ENCODE data around the gene SLC25A48.

The SLC25A48 gene, protein sequence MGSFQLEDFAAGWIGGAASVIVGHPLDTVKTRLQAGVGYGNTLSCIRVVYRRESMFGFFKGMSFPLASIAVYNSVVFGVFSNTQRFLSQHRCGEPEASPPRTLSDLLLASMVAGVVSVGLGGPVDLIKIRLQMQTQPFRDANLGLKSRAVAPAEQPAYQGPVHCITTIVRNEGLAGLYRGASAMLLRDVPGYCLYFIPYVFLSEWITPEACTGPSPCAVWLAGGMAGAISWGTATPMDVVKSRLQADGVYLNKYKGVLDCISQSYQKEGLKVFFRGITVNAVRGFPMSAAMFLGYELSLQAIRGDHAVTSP

DNA sequence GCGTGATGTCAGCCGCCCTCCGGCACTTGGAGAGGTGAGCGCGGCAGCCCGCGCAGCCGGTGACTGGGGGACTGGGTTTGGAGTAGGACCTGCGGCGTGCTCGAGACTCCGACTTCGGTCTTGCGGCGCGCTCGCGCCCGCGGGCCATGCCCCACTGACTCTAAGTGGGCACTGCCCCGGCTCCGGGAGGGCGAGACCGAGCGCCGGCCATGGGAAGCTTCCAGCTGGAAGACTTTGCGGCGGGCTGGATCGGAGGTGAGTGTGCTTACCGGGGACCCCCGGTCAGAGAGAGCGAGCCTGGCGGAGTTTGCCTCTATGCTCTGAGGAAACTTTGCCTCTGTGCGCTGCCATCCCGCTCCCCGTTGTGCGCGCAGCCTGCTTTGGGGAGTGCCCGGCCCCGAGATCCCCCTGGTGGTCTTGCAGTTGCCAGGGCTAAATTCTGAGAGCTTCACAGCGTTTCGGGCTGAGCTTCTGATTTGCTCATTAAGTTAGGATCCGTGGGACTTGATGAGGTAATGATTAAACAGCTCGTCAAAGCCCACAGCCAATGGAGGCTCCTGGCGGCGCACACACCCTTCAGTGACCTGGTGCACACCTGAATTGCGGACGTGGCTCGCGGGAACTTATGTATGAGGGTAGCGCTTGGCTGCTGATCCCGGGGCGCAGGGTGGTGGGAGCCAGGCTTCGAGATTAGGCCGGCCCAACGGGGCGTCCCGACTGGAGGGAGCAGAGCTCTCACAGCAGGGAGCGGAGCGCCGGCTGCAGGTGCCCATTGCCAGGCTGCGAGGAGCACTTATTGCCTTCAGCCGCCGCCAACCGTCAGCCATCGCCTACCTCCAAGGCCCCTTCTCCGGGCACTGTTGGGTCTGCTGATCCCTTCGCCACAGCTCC, at the start of gene SLC25A48:
Gene SLC25A48, plus strand, starts transcription at position 25 of the 891 bp plus-strand sequence. Its CDS starts 185 bp downstream, at position 210.
- DNase-seq = peak; percentile 48 to 51

DNA sequence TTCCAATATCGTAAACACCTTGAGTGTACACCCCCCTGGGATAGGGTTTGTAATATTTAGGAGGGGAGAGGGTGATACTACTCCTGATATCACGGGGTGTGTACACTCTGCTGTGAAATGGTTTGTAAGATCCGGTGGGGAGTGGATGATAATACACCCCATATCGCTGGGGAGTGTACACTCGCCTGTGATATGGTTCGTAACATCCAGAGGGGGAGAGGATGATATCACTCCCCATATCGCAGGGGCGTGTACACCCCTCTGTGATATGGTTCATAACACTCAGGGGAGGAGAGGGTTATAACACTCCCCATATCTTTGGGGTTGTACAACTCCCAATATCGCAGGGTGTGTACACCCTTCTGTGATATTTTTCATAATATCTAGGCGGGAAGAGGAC, 33.8 kb upstream of the SLC25A48 start:
- no peak for DNase-seq

DNA sequence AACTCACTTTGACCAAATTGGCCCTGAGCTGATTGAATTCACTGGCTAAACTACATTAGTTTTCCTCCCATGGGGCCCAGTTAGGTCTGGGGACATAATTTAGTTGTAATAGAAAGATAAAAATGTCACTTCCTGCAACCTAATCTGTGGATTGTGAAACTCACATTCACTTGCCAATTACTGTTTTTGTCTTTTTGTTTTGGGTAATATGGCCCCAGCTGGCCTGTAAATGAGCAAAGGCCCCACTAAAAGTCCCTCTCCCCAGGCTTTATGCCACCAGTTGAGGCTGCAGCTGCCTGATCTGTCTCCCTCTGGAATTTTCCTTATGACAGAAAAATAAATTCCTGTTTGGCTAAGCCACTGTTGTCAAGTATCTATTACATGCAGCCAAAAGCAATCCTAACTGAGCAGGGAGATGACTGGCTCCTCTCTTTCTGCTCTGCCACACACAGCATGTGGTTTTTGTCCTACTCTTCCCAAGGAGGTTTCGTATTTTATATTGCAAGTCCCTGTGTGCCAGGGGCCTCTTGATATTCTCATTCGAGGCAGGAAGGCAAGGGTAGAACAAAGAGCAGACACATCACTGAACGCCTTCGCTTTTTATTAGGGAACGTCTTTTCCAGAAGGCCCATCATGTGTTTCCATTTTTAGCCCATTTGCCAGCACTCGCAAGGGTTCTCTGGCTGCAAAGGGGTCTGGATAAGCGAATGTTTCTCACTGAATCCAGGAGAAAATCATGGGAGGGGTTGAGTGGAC, 24.1 kb upstream of the SLC25A48 start:
- no peak for DNase-seq

DNA sequence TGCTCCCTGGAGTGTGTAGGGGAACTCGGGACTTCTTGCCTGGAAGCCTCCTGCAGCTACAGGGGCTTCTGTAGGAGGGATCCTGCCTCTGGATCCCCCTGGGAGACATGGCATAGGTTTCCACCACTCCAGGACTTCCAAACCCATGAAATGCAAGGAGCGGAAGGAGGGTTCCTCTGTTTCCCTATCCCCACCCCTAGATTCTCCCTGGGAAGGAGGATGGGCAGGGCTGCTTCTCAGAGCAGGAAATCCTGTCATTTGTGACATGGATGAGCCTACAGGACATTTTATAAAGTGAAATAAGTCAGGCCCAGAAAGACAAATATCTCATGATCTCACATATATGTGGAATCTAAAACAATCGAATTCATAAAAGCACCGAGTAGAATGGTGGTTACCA, 23.5 kb upstream of the SLC25A48 start:
- DNase-seq = no peak

DNA sequence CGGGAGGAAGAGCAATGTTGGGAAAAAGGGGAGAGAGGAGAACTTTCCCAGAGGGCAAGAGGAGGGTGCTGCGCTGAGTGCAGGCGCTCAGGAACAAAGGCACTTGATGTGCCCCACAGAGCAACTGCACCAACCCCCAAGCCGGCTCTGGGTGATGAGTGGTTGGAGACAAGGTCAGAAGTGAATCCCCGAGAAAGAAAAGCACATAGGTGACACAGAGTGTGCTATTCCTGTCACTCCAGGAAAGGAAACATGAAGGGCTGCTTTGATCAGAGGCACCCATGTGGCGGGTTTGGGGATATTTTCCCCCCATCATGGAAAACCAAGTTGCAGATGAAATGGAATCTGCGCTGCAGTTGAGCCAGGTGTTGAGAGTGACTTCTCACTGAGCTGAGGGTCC, 20.7 kb upstream of the SLC25A48 start:
- DNase-seq = no peak

DNA sequence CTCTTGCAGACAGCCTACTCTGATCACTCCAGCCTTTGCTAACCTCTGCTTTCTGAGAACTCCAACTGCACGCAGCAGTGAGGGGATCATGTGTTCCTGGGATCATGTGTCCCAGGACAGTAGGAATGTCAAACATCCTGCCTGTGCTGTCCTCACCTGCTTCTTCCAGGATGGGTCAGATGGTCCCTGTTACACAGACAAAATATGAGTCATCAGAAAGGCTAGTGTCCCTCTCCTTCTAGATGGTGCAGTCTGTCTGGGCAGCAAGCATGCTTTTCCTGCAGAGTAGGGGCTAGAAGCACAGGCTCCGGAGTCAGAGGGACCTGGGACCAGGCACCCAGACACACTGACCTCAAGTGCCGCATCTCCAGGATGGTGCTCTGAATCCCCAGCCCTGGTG, 20.1 kb upstream of the SLC25A48 start:
- DNase-seq = no peak

DNA sequence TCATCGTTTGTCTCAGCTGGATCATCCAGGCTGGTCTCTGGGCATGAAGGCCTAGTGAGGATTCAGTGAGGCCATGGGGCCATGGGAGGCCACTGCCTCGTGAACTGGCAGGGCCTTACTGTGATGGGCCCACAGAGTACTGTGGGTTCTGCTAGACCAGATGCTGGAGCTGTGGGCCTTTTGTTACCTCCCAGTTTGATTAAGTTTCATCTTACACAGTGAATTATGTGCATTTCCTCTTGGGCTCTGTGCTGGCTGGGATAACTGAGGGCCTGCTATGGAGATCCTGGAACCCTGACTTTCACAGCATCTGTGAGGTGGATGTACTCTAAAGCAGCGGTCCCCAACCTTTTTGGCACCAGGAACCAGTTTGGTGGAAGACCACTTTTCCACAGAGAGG, 19.7 kb upstream of the SLC25A48 start:
- DNase-seq = no peak

DNA sequence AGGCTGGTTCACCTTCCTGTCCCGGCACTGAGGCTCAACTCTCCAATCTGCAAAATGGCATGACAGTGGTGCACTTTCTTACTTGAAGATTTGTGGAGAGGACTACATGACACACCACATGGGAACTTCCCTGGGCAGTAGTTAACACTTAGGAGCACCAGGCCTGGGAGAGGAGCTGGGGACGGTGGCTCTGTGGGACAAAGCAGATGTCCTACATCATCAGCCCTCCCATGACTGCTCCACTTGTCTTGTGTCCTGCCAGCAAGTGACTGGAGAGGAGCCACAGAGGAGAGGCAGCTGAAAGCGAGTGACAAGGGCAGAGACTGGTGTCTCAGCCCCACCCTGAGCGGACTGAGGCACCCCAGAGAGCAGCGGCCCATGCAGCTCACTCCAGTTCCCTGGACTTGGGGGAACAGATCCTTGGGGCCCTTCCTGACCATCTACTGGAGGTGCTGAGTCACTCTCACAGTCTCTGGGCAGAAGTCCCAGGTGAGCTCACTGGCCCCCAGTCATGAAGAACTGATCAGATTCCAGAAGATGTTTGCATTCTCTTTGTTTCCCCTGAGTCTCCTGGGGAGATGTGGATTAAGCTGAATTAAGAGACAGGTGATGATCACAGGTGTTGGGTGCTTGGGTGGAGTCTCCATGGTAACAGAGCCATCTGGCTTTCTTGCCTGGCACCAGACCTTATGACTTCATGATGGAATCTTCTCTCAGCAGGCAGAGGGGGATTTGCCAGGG, 13.2 kb upstream of the SLC25A48 start:
- DNase-seq = no peak

DNA sequence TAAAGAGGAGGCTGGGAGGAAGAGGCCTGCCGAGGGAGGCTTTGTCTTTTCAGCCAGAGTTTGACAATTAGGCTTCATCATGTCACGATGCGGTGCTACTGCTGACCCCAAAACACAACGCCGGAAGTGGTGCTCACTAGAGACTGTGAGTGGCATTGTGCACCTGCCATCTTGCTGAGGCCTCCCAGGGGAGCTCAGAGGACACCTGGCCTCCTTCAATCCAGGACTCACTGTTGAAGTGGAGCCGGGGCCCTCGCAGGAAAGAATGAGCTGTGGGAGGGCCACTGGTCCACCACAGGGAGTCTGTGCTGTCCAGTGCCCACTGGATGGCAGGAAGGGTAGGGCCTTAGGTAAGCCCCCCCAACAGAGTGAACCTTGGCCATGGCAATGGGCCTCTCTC, 12.7 kb upstream of the SLC25A48 start:
- no peak for DNase-seq

DNA sequence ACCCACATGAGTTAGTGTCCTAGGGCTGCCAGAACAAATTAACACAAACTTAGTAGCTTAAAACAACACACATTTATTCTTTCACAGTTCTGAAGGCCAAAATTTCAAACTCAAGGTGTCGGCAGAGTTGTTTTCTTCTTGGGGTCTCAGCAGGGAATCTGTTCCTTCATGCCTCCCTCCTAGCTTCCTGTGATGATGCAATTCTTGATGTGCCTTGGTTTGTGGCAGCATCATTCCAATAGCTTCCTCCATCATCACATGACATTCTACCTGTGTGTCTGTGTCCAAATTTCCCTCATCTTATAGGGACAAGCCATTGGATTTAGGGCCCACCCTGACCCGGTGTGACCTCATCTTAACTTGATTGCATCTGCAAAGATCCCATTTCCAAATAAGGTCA, 12.2 kb upstream of the SLC25A48 start:
- no peak for DNase-seq

DNA sequence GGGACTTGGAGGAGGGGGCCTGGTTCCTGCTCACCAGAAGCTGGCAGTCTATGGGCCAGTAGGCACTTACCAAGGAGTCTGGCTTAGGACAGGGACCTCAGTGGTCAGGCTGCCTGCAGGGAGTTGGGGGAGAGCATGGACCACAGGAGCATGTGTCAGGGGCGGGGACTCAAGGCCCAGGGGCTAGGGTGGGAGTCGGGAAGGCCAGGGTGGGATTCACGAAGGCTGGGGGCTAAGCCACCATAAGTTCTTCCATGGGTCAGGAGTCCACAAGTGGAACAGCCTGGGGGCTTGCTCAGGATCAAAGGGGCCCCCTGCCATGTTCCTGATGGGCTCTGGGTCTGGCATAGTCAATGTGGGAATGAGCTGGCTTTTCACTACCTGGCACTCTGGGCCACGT, 11.5 kb upstream of the SLC25A48 start:
- DNase-seq = no peak

DNA sequence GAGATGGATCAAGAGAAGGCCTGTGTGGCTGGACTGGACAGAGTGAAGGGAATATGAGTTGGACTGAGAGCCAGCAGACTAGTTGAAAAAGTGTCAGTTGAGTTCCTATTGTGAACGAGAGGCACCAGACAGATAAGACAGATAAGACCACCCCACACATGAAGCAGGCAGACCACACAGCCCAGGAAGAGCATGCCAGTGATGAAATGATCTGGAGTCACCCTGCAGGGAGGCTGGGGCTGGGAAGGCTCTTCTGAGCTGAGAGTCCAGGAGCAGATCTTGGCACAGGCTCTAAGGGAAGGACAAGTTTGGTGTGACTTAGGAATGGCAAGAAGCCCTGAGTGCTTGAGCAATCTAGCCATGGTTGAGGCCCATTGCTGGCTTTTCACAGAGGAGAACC, 10.6 kb upstream of the SLC25A48 start:
- DNase-seq = no peak

DNA sequence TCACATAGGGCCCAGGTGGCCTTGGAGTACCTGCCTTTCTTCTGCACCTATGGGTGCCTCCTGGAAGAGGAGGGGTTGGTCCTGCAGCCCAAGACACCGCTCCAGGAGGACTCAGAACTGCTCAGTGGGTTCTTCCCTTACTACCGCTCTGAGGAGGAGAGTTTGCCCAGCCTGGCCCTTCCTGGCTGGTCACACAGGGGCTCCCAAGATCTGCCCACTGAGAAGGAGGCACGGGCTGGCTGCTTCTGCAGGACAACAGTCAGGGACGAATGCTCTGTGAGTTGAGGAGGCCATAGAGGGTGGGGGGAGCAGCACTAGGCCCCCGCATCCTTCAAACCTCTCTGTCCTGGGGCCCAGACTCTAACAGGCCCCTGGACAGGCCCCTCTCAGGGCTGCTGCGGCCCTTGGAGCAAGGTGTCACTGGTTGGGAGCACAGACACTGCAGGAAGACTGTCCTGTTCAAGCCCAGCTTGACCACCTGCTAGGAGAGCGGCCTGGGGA, 9.9 kb upstream of the SLC25A48 start:
- DNase-seq = no peak

DNA sequence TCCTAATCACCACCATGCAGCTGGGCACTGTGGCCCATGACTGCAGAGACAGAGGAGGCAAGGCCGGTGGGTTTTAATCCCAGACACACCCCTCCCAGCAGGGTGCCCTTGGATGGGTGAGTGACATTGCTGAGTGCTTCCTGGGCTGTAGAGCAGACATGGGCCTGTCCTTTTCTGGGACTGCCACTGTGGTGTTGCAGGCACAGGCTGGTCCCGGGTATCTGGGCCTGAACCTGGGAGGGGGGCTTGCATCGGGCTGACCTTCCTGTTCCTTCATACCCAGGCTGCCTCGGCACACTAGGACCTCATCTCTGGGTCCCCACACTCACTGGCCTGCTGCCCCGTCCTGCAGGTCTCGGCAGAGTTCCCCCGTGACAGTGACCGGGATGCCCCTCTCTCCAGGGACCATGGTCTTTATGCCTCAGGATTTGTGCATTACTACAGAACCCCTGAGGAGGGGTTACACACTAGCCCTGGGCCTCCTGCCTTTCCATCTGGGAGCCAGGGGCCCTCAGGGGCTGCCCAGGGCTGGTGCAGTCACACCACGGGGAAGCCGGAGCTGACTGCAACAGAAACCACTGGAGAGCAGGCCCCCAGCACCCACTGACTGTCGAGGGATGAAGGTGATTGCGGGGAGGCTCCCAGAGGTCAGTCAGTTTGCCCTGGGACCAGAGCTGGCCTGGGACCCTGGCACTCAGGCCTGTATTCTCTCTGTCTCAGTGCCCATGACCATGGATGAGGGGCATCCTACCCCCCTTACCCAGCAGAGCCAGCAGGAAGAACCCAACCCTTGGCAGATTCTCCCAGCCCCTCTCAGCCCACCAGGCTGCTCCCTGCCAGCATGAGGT, 8.9 kb upstream of the SLC25A48 start:
- no peak for DNase-seq

DNA sequence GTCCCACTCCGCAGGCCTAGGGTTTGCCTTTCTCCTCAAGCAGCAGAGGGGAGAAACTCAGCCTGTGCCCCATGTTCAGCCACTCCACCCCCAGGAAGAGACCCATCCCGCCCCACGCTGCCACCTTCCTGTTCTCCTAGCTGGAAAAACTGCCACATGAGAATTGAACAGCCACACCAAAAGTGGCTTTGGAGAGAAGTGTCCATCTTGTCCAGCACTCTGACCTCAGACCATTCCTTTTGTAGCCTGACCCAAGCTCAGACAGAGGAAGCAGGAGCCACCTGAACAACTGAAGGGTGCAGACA, 8.3 kb upstream of the SLC25A48 start:
- no peak for DNase-seq

DNA sequence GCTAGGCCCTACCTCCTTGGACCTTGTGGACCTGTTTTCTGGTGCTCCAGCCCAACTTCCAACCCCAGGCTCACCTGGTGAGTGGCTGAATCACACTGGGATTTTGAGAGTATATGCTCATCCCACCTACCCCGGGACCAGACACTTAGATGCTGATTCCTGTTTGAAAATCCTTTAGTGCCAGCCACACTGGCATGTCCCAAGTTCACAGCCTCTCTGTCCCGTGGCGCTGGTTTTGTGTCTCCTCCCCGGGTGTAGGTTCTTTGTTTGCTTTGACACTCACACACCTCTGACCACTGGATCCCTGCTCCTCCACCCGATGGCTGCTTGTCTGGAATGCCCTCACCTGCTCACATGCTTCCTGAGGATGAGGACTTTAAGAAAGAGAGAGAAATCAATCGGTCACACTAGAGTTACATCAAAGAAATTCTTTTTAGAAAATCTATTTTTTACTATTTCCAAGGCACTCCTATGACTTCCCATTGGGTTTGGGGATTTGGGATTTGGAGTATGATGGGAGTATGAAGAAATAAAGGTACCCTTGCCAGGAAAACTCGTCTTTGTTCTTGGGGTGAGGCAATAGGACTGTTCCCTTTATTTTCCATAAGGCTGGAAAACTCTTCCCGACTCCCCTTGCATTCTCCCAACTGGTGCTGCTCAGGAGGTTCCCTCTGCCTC, 7.3 kb upstream of the SLC25A48 start:
- DNase-seq = no peak

DNA sequence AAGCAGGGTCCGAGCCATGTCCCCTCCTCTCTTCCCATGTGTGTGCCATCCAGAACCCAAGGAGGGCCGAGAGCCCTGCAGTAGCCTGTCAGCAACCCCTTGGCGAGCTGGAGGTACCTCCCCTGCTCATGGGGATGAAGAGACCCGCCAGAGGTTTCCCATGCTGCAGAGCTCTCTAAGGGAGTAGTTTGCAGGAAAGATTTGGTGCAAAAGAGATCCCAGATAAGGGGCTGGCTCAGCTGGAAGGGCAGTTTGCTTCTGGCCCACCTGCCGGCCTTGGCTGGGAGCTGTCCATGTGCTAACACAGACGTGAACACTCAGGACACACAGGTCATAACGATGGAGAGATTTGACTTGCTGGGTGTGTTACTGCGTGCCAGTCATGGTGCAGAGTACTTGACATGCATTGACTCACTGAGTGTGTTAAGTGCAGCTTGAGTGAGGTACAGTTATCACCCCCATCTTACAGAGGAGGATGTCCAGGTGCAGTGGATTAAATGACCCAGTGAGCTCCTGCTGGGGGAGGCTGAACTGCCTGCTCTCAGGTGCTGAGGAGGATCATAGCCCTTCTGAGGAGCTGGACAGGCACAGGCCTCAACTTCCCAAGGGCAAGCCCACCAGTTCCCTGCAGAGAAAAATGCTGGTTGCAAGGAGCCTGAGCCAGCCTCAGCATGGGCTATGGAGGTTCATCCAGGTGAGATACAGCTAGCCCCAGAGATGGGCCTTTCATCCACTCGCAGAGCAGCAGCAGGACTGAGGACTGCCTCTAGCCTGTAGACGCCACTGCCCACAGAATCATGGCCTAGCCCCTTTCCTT, 6.3 kb upstream of the SLC25A48 start:
- DNase-seq = no peak

DNA sequence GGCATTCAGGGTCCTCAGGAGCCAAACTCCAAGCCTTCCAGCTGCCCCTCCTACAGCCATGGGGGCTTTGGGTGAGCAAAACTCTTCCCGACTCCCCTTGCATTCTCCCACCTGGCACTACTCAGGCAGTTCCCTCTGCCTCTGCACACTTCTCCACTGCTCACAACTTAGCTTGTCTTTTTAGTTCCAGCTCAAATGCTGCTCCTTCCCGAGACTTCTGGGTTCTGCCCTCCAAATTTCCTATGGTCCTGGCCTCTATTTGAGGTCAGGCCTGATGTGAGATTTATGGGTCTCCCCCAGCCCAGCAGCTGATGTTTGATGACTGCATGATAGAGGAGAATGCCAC, 5.7 kb upstream of the SLC25A48 start:
- no peak for DNase-seq

DNA sequence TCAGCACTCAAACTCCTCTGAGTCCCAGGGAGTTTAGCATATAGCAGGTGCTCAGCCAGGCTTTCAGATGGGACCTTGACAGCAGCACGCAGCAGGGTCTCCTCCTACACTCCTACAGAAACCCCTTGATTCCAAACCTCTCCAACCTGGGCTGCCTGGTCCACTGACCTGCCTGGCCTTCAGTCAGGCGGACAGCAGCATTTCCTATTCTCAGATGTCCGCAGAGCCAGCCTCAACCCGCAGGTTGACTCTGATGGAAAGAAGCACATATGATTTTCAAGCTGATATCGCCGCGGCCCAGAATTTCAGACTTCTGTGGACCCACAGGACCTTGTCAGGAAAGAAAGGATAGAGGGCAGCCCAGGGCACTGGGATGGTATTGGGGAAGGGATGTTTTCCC, 5.3 kb upstream of the SLC25A48 start:
- DNase-seq = no peak

DNA sequence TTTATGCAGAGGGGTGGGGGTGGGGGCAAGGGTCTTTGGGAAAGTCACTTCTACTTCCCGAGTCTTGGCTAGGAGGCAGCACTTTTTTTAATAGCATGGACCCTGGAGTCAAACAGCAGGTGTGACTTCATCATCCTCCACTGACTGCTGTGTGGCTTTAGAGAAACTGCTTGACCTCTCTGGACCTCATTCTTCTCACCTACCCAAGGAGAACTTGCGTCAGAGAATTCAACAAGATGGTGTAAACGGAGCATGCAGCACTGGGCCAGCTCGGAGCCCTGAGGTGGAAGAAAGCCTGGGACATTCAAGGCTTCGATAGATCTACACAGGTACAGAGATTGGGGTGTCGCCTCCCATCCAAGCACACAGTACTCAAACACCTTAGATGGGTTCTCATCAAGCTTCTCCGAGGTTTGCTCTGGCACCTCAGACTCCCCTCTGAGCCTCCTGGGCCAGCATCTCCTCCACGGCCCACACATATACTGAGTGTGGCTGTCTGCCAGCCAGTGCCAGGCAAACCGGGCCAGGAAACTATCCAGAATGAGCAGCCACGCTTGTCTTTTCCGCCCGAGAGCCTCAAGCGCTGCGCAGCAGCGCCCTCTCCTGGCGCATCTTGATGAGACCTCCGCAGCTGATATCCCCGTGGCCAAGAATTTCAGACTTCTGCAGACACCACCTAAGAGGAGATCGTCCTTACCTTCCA, 4.6 kb upstream of the SLC25A48 start:
- peak; percentile 54 to 60 for DNase-seq
